HG02981 (cell line): ENCODE data around the gene SLC6A6.

Experiments
- ATAC-seq: cut with Tn5 transposase; IDR thresholded peaks from one replicate; pipeline ENCODE4 v1.9.1; 2021; ENCODE audit warnings: mild to moderate bottlenecking, moderate library complexity; ENCODE audit not compliant: unreplicated experiment

Gene SLC6A6

GRCh38 chr3:14415501-14415900, 13.1 kb downstream of the SLC6A6 start:
- ATAC-seq = no peak

- ATAC-seq = no peak
Measured at GRCh38 chr3:14416453-14416852, 14.0 kb downstream of the SLC6A6 start.

- ATAC-seq = no peak
Measured at GRCh38 chr3:14418296-14419250, 16.2 kb downstream of the SLC6A6 start.

GRCh38 chr3:14422016-14422963, 19.9 kb downstream of the SLC6A6 start:
- ATAC-seq = no peak

- ATAC-seq = no peak
Measured at GRCh38 chr3:14423197-14423743, 20.9 kb downstream of the SLC6A6 start.

- no peak for ATAC-seq
Measured at GRCh38 chr3:14423963-14424362, 21.6 kb downstream of the SLC6A6 start.

- peak; percentile 20 for ATAC-seq
Measured at GRCh38 chr3:14424711-14425580, 22.5 kb downstream of the SLC6A6 start.

- peak; percentile 52 for ATAC-seq
Measured at GRCh38 chr3:14425581-14426304, 23.3 kb downstream of the SLC6A6 start.

GRCh38 chr3:14426305-14426620, 23.9 kb downstream of the SLC6A6 start:
- no peak for ATAC-seq

- no peak for ATAC-seq
Measured at GRCh38 chr3:14428087-14429033, 26.0 kb downstream of the SLC6A6 start.

- no peak for ATAC-seq
Measured at GRCh38 chr3:14429237-14429636, 26.8 kb downstream of the SLC6A6 start.

- ATAC-seq = no peak
Measured at GRCh38 chr3:14429640-14430039, 27.2 kb downstream of the SLC6A6 start.

GRCh38 chr3:14430053-14430452, 27.6 kb downstream of the SLC6A6 start:
- no peak for ATAC-seq

GRCh38 chr3:14430706-14431451, 28.5 kb downstream of the SLC6A6 start:
- no peak for ATAC-seq

GRCh38 chr3:14431452-14431916, 29.1 kb downstream of the SLC6A6 start:
- peak; percentile 28 for ATAC-seq

GRCh38 chr3:14431917-14432834, 29.8 kb downstream of the SLC6A6 start:
- ATAC-seq = peak; percentile 75

- ATAC-seq = no peak
Measured at GRCh38 chr3:14433106-14433505, 30.7 kb downstream of the SLC6A6 start.
